Testis (tissue), 5 donors: ENCODE data around the gene TBC1D1. TPM values are rescaled to one million over a fixed set of nuclear protein-coding genes. Genes with fewer than 3 reads are reported as not detected.

Experiments used
- DNase-seq: peaks from one replicate; pipeline ENCODE4 v3.0.0-alpha.2; 2019
- H3K27ac ChIP-seq, 2 donors: fragments of 200-600 bp; sonication (generic); one replicate each; pipeline ENCODE4 v1.5.1; 2019
- H3K27me3 ChIP-seq: fragments of 200-600 bp; sonication (generic); one replicate; pipeline ENCODE4 v1.5.1; 2019
- H3K36me3 ChIP-seq: fragments of 200-600 bp; sonication (generic); one replicate; pipeline ENCODE4 v1.5.1; 2017; ENCODE audit warnings: low read depth; ENCODE audit errors: missing control alignments
- H3K4me1 ChIP-seq: fragments of 200-600 bp; sonication (generic); one replicate; pipeline ENCODE4 v1.5.1; 2019
- H3K4me3 ChIP-seq, 2 donors: fragments of 200-600 bp; sonication (generic); one replicate each; pipeline ENCODE4 v1.5.1; 2017 to 2019
- H3K9me3 ChIP-seq: fragments of 200-600 bp; sonication (generic); one replicate; pipeline ENCODE4 v1.5.1; 2017
- CTCF ChIP-seq, 3 experiments: fragments of 450-650 bp in 2 of 3; fragments of 200-600 bp in 1 of 3; sonication (generic) in 1 of 3; IDR thresholded peaks; one replicate each; pipeline ENCODE4 v1.5.1; 2016 to 2019; ENCODE audit warnings: antibody characterized with exemption in 3 of 3, mild to moderate bottlenecking in 2 of 3, moderate library complexity in 1 of 3
- POLR2A ChIP-seq: fragments of 450-650 bp; IDR thresholded peaks from one replicate; pipeline ENCODE4 v1.6.1; 2017; ENCODE audit warnings: antibody characterized with exemption, mild to moderate bottlenecking, moderate library complexity
- WGBS, 2 donors: methylation state at CpG; one replicate each; pipeline ENCODE4 v1.1.5; 2018; 5-methylcytosine and 5-hydroxymethylcytosine counted together
- intact Hi-C: fragments of 100-400 bp; cut with DNase I; formaldehyde crosslinking; loops from one replicate; pipeline ENCODE4 v1.15.1; 2023; ENCODE audit warnings: low total_unique reads
- long read RNA-seq, 2 donors: transcript quantifications; one replicate each; lab custom pipeline, GENCODE V29; 2026
- polyA plus RNA-seq: library from polyadenylated mRNA; stranded (reverse); fragments of 350-450 nt; fragmentation: Illumina TruSeq; extraction: RNeasy Lipid Tissue Mini Kit (QIAGEN cat#74804); gene quantifications from one replicate; pipeline ENCODE4 v1.2.3, GENCODE V29; 2014; ENCODE audit warnings: low read depth, low replicate concordance; ENCODE audit not compliant: insufficient read depth
- total RNA-seq, 2 donors: library from RNA; depleted of rRNA; stranded (reverse); fragments of >200 nt; gene quantifications; one replicate each; pipeline ENCODE4 v1.2.3, GENCODE V29; 2016

TBC1D1 gene
- total RNA-seq (100 to 1,000 TPM; 130 to 167 TPM), polyA plus RNA-seq (208 TPM)
- long read RNA-seq, donor 1, full-length matches to known transcripts = 4 of 20 reads
- long read RNA-seq, donor 1, partial matches to known transcripts = 7 of 20 reads
- long read RNA-seq, donor 1, other reads (novel, unspliced or antisense) = 9 of 20 reads
- long read RNA-seq, donor 2, partial matches to known transcripts = 10 of 12 reads
- long read RNA-seq, donor 2, other reads (novel, unspliced or antisense) = 0 of 12 reads

DNA sequence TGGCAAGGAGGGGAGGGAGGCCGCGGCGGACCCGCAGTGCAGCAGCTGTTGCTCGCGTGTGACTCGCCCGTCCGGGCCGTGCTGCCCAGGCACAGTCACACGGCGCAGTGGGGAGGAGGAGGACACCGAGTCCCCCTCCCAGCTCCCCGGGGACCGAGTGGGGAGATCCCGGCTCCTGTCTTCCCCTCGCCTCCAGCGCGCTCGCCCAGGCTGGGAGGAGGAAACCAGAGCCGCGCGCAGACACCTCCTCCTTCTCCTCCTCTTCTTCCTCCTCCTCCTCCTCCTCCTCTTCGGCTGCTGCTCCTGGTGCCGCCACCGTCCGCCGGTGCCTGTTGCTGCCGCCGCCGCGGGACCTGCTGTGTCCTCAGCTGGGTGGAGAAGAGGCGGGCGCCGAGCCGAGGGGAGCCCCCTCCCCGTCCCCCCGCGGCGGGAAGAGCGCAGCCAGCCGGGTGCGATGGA lies at the start of gene TBC1D1:
Gene TBC1D1, plus strand, starts transcription at position 284 of the 459 bp plus-strand sequence. CDS start 11,012 bp downstream, outside the sequence.
- Histone ChIP-seq H3K27ac (peak within 1 kb of the TSS; percentile 68 to 75), H3K27me3 (no peaks in the 10 kb centered on the region), H3K9me3 (no peaks in the 10 kb centered on the region), H3K36me3 (no peaks in the 10 kb centered on the region), H3K4me3 (peak within 1 kb of the TSS; percentile 72 to 74), H3K4me1 (no peaks in the 10 kb centered on the region)
- TF ChIP-seq CTCF (IDR thresholded peaks at IDR 0.05) = no peak
- no peak for TF ChIP-seq POLR2A
- intact Hi-C loops = no loop called here
- WGBS, 2 donors = 0% methylated on average over 4 to 31 of the region's 43 CpGs
- peak; percentile 25 for DNase-seq

- DNase-seq = no peak
- WGBS, 2 donors = 86 to 91% methylated on average over 5 of the region's 5 CpGs
- intact Hi-C loops = no loop called here
- Histone ChIP-seq H3K36me3 (no peaks in the 10 kb centered on the region), H3K27ac (no peak overlapping the region), H3K9me3 (no peaks in the 10 kb centered on the region), H3K27me3 (no peaks in the 10 kb centered on the region), H3K4me1 (no peaks in the 10 kb centered on the region), H3K4me3 (no peak overlapping the region)
- TF ChIP-seq CTCF (IDR thresholded peaks at IDR 0.05) (no peak), POLR2A (no peak)
Observed at GRCh38 chr4:37844204-37844603, 46.7 kb upstream of the TBC1D1 start.

DNA sequence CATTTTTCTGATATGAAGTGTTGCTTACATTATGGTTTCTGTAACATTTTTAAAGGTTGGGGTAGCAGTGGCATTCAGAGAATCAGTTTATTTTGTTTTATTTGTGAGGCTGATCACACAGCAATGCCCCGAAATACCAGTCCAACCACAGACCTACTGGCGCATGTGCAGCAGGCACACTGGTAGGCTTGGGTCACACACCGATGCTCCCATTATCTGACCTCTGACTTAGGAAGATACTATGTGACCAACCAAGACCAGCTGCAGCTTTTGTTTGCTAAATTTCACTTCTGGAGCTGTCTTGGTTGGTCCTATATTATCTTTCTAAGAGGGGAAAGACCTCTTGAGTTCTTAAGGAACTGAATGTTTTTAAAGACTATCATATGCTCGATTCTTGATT lies 45.7 kb upstream of the TBC1D1 start:
- H3K27me3 ChIP-seq = no peaks in the 10 kb centered on the region
- H3K4me3 ChIP-seq = no peak overlapping the region
- H3K4me1 ChIP-seq = no peaks in the 10 kb centered on the region
- intact Hi-C loops = no loop called here
- H3K27ac ChIP-seq = no peak overlapping the region
- TF ChIP-seq POLR2A = no peak
- H3K9me3 ChIP-seq = no peaks in the 10 kb centered on the region
- 72 to 77% methylated on average over 4 of the region's 4 CpGs for WGBS, 2 donors
- no peak for DNase-seq
- no peaks in the 10 kb centered on the region for H3K36me3 ChIP-seq

DNA sequence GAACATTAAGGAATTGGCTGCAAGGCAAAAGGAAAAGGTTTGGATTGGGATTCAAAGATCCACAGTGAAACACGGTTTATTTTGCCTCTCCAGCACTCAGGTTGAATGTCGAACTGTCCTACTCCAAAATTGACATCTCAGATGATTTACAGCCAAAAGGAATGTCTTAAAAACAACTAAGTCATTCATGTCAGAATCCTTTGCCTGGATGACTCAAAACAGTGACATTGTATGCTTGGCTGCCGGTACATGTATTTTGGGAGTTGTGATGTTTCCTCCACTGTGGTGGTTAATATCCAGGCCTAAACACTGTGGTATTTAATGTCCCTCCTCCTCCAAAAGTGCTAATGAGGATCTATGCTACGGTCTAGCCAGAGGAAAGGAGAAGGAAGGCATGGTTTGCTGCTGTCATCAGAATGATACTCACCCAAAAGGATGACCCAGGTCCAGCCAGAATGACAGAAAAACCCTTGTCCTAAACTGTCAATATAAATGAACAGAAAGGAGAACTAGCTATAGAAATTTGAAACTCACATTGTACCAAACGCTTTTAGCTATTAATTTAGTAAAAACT lies 43.5 kb upstream of the TBC1D1 start:
- intact Hi-C loops = no loop called here
- 66 to 69% methylated on average over 5 of the region's 5 CpGs for WGBS, 2 donors

More for the DNA sequence above, 43.5 kb upstream of the TBC1D1 start:
- H3K9me3 ChIP-seq = no peaks in the 10 kb centered on the region
- no peak overlapping the region for H3K4me3 ChIP-seq
- H3K4me1 ChIP-seq = no peaks in the 10 kb centered on the region
- no peak for DNase-seq
- no peaks in the 10 kb centered on the region for H3K27me3 ChIP-seq
- no peak overlapping the region for H3K27ac ChIP-seq
- TF ChIP-seq CTCF (IDR thresholded peaks at IDR 0.05) = no peak
- no peak for TF ChIP-seq POLR2A
- no peaks in the 10 kb centered on the region for H3K36me3 ChIP-seq
